ENCODE data around the gene ELFN2. TPM values are rescaled to one million over a fixed set of nuclear protein-coding genes. Genes with fewer than 3 reads are reported as not detected.

Gene ELFN2
- total RNA-seq, 6 experiments from 2014 or later = 1.2 to 5.8 (median 1.4) TPM

DNA sequence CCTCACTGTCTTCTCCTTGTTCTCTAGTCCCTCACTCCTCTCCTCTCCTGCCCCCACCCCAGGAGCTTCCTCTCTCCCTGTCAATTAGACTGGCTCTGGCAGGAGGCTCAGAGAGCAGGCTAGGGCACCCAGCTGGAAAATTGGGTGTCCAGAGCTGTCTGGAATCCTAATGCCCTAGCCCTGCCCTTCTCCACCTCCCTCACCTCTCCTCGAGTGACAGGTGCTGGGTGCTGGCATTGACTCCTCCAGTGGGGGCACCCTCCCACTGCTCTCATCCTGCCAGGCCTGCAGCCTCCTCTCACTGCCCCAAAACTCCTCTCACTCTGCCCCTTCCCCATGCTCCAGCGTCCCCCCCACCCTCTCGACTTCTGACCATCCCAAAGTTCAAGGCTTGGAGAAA, 76.0 kb downstream of the ELFN2 start:
- DNase-seq = no peak
- TF ChIP-seq CTCF (IDR thresholded peaks at IDR 0.05) = no peak
- no peaks in the 10 kb centered on the region for H3K9me3 Mint-ChIP-seq
- H3K36me3 Mint-ChIP-seq (ENCODE audit: low read depth) = no peaks in the 10 kb centered on the region
- H3K4me3 Mint-ChIP-seq = no peak overlapping the region
- H3K27ac Mint-ChIP-seq = no peak overlapping the region
- peaks cover 32% of the 10 kb centered on the region for H3K27me3 Mint-ChIP-seq (ENCODE audit: insufficient read depth)
- H3K4me1 Mint-ChIP-seq (ENCODE audit: low read depth) = peaks cover 6% of the 10 kb centered on the region

DNA sequence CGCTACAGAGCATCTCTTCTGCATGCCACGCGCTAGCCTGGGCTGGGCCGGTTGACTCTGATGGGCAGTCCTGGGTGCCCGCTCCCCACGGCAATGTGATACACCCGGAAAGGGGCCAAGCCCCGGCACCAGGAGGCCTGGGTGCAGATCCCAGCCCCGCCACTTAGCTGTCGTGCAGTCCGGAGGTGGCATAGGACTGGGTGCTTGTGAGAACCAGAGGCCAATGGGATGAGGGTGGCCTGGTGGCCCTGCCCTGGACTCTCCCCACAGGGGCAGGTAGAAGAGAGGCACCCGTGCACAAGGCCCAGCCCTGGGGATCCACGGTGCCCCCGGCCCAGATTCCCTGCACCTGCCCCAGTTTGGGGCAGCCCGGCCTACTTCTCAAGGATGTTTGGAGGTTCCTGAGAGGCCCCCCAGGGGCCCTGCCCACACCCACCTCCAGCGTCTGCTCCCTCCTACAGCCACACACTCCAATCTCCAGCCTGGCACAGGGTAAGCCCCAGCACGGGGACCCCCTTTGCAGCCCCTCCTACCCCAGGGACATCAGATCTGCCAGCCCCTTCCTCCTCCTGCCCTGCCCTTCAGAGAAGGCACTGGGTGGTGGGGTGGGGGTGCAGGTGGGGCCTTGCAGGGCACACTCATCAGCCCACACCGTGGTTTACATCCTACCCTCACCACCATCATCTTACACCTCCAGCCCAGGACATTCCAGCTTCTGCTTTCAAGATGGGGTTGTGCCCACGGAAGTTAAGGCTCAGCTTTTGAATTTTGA, 78.0 kb downstream of the ELFN2 start:
- no peak for TF ChIP-seq CTCF (IDR thresholded peaks at IDR 0.05)
- H3K27ac Mint-ChIP-seq = no peak overlapping the region
- no peaks in the 10 kb centered on the region for H3K36me3 Mint-ChIP-seq (ENCODE audit: low read depth)
- DNase-seq = no peak
- H3K4me1 Mint-ChIP-seq (ENCODE audit: low read depth) = peaks cover 22% of the 10 kb centered on the region
- peaks cover 17% of the 10 kb centered on the region for H3K27me3 Mint-ChIP-seq (ENCODE audit: insufficient read depth)
- H3K9me3 Mint-ChIP-seq = no peaks in the 10 kb centered on the region
- no peak overlapping the region for H3K4me3 Mint-ChIP-seq

GRCh38 chr22:37346505-37346895, 80.8 kb downstream of the ELFN2 start:
- Mint-ChIP-seq H3K36me3 (ENCODE audit: low read depth) (no peaks in the 10 kb centered on the region), H3K27me3 (ENCODE audit: insufficient read depth) (peaks cover 4% of the 10 kb centered on the region)
- no peak for DNase-seq

GRCh38 chr22:37345863-37346504, 81.3 kb downstream of the ELFN2 start:
- Mint-ChIP-seq H3K9me3 (no peaks in the 10 kb centered on the region), H3K27me3 (ENCODE audit: insufficient read depth) (peaks cover 9% of the 10 kb centered on the region), H3K4me3 (no peak overlapping the region), H3K27ac (peak overlapping the region; percentile 1; the same call in 1 of the 2 replicates), H3K36me3 (ENCODE audit: low read depth) (no peaks in the 10 kb centered on the region), H3K4me1 (ENCODE audit: low read depth) (peaks cover 22% of the 10 kb centered on the region)
- DNase-seq = peak; percentile 87
- TF ChIP-seq CTCF (IDR thresholded peaks at IDR 0.05) = no peak

More at GRCh38 chr22:37346505-37346895, 80.8 kb downstream of the ELFN2 start:
- H3K4me1 Mint-ChIP-seq (ENCODE audit: low read depth) = peaks cover 22% of the 10 kb centered on the region
- no peaks in the 10 kb centered on the region for H3K9me3 Mint-ChIP-seq
- no peak overlapping the region for H3K4me3 Mint-ChIP-seq
- H3K27ac Mint-ChIP-seq = no peak overlapping the region
- TF ChIP-seq CTCF (IDR thresholded peaks at IDR 0.05) = no peak

GRCh38 chr22:37344735-37345449, 82.4 kb downstream of the ELFN2 start:
- no peak overlapping the region for H3K27ac Mint-ChIP-seq
- peaks cover 10% of the 10 kb centered on the region; the same call in 1 of the 2 replicates for H3K27me3 Mint-ChIP-seq (ENCODE audit: insufficient read depth)
- no peak overlapping the region for H3K4me3 Mint-ChIP-seq
- DNase-seq = no peak
- no peak for TF ChIP-seq CTCF (IDR thresholded peaks at IDR 0.05)
- no peaks in the 10 kb centered on the region for H3K36me3 Mint-ChIP-seq (ENCODE audit: low read depth)
- H3K4me1 Mint-ChIP-seq (ENCODE audit: low read depth) = peaks cover 22% of the 10 kb centered on the region
- no peaks in the 10 kb centered on the region for H3K9me3 Mint-ChIP-seq
